HEK293 (cell line): ENCODE results near the gene CSF2RB.

Experiments
- PBX3 ChIP-seq: sonication (generic); formaldehyde crosslinking; IDR thresholded peaks from 2 replicates; pipeline ENCODE4 v1.8.1; 2022; ENCODE audit warnings: mild to moderate bottlenecking, moderate library complexity, missing genetic modification reagents
- PRDM1 ChIP-seq: fragments of 450-650 bp; formaldehyde crosslinking; IDR thresholded peaks from 2 replicates; pipeline ENCODE4; 2016; ENCODE audit warnings: missing biosample characterization, missing genetic modification characterization
- ZFP3 ChIP-seq: fragments of 450-650 bp; formaldehyde crosslinking; IDR thresholded peaks from 2 replicates; pipeline ENCODE4 v1.5.1; 2016; ENCODE audit warnings: low read depth, missing biosample characterization, missing genetic modification characterization
- ZNF169 ChIP-seq: fragments of 450-650 bp; formaldehyde crosslinking; IDR thresholded peaks from 2 replicates; pipeline ENCODE4 v1.5.1; 2016; ENCODE audit warnings: missing biosample characterization, missing genetic modification characterization
- TF ChIP-seq, protein P1 (sequence below): fragments of 450-650 bp; formaldehyde crosslinking; IDR thresholded peaks from 2 replicates; pipeline ENCODE4 v1.5.1; 2016; ENCODE audit warnings: missing biosample characterization, missing genetic modification characterization
- TF ChIP-seq, protein P2 (sequence below): fragments of 450-650 bp; formaldehyde crosslinking; IDR thresholded peaks from 2 replicates; pipeline ENCODE4 v1.5.1; 2016; ENCODE audit warnings: missing biosample characterization, missing genetic modification characterization

DNA sequence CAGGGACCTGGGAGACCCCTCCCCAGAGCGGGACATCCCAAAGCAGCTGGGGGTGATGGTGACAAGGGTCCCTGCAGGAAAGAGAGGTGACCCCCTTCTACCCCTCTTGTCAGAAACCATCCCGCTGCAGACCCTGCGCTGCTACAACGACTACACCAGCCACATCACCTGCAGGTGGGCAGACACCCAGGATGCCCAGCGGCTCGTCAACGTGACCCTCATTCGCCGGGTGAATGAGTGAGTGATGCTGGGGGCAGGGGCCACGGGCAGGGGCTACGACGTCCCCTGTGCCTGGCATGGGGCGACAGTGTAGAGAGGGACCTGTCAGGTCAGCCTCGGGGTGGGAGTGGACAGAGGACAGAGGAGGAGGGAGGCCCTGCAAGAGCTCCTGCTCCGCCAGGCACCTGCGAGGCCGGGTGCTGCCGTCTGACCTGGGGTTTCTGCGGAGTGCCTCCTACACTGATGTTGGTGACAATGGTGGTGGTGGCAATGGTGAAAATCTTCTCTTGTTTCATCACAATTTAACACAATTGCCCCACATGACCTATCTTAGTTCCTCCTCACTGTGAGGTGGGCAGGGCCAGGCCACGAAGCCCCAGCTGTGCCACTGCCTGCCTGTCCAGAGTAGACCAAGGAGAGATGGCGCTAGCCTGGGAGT is 9.8 kb downstream of the CSF2RB start:
- no peak for TF ChIP-seq PBX3 (CRISPR knock-in tag)
- TF ChIP-seq, protein P1, sequence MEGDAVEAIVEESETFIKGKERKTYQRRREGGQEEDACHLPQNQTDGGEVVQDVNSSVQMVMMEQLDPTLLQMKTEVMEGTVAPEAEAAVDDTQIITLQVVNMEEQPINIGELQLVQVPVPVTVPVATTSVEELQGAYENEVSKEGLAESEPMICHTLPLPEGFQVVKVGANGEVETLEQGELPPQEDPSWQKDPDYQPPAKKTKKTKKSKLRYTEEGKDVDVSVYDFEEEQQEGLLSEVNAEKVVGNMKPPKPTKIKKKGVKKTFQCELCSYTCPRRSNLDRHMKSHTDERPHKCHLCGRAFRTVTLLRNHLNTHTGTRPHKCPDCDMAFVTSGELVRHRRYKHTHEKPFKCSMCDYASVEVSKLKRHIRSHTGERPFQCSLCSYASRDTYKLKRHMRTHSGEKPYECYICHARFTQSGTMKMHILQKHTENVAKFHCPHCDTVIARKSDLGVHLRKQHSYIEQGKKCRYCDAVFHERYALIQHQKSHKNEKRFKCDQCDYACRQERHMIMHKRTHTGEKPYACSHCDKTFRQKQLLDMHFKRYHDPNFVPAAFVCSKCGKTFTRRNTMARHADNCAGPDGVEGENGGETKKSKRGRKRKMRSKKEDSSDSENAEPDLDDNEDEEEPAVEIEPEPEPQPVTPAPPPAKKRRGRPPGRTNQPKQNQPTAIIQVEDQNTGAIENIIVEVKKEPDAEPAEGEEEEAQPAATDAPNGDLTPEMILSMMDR: no peak
- TF ChIP-seq ZNF169 (tag by site-specific recombination): no peak
- no peak for TF ChIP-seq PRDM1 (tag by site-specific recombination)
- TF ChIP-seq, protein P2, sequence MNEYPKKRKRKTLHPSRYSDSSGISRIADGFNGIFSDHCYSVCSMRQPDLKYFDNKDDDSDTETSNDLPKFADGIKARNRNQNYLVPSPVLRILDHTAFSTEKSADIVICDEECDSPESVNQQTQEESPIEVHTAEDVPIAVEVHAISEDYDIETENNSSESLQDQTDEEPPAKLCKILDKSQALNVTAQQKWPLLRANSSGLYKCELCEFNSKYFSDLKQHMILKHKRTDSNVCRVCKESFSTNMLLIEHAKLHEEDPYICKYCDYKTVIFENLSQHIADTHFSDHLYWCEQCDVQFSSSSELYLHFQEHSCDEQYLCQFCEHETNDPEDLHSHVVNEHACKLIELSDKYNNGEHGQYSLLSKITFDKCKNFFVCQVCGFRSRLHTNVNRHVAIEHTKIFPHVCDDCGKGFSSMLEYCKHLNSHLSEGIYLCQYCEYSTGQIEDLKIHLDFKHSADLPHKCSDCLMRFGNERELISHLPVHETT (tag by site-specific recombination): no peak
- TF ChIP-seq ZFP3 (tag by site-specific recombination): no peak
